H1 (cell line): ENCODE data around the gene ALG6. TPM values are rescaled to one million over a fixed set of nuclear protein-coding genes. Genes with fewer than 3 reads are reported as not detected.

Source experiments
- CBX8 ChIP-seq: fragments of 300-800, 300-1000 bp; sonication (generic); IDR thresholded peaks from 2 replicates; pipeline ENCODE4 v1.7.1; 2016; ENCODE audit warnings: low read depth, low read length, borderline replicate concordance
- SIN3A ChIP-seq, 2 experiments: IDR thresholded peaks in 1 of 2; conservative IDR thresholded peaks in 1 of 2; 2 replicates each; pipeline ENCODE4 v1.6.1; 2011 to 2012; ENCODE audit warnings: low read length in 2 of 2, improper control_type of control experiment in 1 of 2, low read depth in 1 of 2, mild to moderate bottlenecking in 1 of 2
- TEAD4 ChIP-seq: IDR thresholded peaks from 2 replicates; pipeline ENCODE4 v1.6.1; 2012; ENCODE audit warnings: low read depth, low read length, inconsistent platforms, mixed read lengths
- ZNF274 ChIP-seq: IDR thresholded peaks from 2 replicates; pipeline ENCODE4 v1.7.0; 2012; ENCODE audit warnings: low read length, borderline replicate concordance; ENCODE audit errors: extremely low read depth
- polyA plus RNA-seq, 7 experiments: library from polyadenylated mRNA; depleted of rRNA in 3 of 7; stranded (reverse) in 5 of 7; unstranded in 2 of 7; fragments of >200 nt in 5 of 7; fragments of 200-250 nt in 2 of 7; gene quantifications; 1 replicate in 5 of 7; 2 replicates in 1 of 7; 4 replicates in 1 of 7; pipeline versions ENCODE4 v1.2.1 to v1.2.3, GENCODE V29; 2011 to 2013; ENCODE audit warnings: missing spikeins in 2 of 7, mixed read lengths in 2 of 7
- total RNA-seq: library from RNA; stranded (reverse); fragmentation: NEBNext Ultra II Directional; extraction: Animal tissue kit (Norgen Biotek cat#: 25700); gene quantifications from 2 replicates; pipeline ENCODE4 v1.2.1, GENCODE V29; 2021

The ALG6 gene
- total and polyA plus RNA-seq, 2 of the 8 experiments (the other 6 are each of a cell fraction or from before 2014, with no cell fraction given) = 17.8 to 26.8 TPM

DNA sequence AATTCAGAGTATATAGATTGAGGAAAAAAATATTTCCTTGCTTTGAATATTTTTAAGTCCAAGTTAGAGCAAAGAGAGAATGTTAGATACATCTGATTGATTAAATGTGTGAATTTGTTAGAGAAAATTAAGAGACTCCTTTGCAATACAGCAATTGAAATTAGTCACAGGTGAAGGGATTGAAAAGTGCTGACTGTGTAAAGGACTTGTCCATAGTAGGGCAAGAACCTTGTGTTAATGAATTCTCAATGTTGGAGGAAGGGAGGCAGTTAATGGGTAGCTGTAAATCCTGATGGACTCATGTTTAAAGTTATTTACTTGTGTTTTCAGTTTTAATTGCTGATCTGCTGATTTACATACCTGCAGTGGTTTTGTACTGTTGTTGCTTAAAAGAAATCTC lies 38.6 kb downstream of the ALG6 start (continued):
- TF ChIP-seq CBX8 = no peak
- TF ChIP-seq TEAD4 = no peak
- no peak for TF ChIP-seq ZNF274
- TF ChIP-seq SIN3A (conservative IDR thresholded peaks at IDR 0.05 in 1 of 2, IDR thresholded peaks at IDR 0.05 in 1 of 2; ENCODE audit: low read depth in 1 of 2, low read length in 2 of 2) = no peak
